Measurements from ENCODE around the gene PRDM15.

DNA sequence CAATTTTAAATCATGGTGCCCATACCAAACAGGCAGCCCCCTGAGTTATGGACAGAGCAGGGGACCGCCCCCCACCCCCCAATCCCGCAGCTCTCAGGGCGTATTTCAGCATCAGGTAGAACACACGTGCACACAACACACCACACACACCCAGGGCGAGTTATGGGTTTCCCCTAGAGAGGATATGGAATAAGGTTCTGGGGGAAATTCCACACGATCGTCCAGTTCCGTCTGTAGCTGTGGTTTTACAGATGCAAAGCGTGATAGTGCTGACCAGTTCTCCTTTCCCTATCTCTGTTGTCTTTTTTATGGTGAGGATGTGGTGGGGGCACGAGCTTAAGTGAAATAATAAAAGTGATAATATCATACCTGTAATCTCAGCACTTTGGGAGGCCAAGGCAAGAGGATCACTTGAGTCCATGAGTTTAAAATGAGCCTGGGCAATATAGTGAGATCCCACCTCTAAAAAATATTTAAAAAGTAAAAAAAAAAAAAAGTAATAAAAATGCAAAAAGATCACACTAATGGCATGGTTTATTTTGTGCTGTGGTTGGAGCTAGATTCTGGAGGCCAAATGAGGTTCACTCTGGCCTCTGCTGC is 49.6 kb upstream of the PRDM15 start:
- TF ChIP-seq, protein P1, sequence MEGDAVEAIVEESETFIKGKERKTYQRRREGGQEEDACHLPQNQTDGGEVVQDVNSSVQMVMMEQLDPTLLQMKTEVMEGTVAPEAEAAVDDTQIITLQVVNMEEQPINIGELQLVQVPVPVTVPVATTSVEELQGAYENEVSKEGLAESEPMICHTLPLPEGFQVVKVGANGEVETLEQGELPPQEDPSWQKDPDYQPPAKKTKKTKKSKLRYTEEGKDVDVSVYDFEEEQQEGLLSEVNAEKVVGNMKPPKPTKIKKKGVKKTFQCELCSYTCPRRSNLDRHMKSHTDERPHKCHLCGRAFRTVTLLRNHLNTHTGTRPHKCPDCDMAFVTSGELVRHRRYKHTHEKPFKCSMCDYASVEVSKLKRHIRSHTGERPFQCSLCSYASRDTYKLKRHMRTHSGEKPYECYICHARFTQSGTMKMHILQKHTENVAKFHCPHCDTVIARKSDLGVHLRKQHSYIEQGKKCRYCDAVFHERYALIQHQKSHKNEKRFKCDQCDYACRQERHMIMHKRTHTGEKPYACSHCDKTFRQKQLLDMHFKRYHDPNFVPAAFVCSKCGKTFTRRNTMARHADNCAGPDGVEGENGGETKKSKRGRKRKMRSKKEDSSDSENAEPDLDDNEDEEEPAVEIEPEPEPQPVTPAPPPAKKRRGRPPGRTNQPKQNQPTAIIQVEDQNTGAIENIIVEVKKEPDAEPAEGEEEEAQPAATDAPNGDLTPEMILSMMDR (IDR thresholded peaks at IDR 0.05) = no peak
- no peak for TF ChIP-seq POLR2A (IDR thresholded peaks at IDR 0.05)

Data from prostate gland (tissue), 2 donors.